ENCODE measurements around the gene STN1.

Gene STN1

GRCh38 chr10:103832806-103833205 lies 85.2 kb downstream of the STN1 start:
- DNase-seq (ENCODE audit: insufficient read length, low spot score), result no peak
- no peak for FAIRE-seq
